Common myeloid progenitor, CD34-positive (primary cell): ENCODE data around the gene CHCHD2.
"Not testable (repeated sequence)": the region's sequence is repeated elsewhere in the genome, so short reads cannot be mapped to it uniquely, and the experiment has no call there.

Experiments used
- CTCF ChIA-PET: fragments of 350-600 bp; sonication (Branson Sonifier 250); formaldehyde crosslinking; loops from one replicate; lab custom pipeline; 2021; ENCODE audit warnings: antibody characterized with exemption; lab: Charles Lee
- POLR2A ChIA-PET: fragments of 350-600 bp; sonication (Branson Sonifier 250); formaldehyde crosslinking; loops from one replicate; lab custom pipeline; 2021; ENCODE audit warnings: antibody characterized with exemption; lab: Charles Lee
- DNase-seq, 3 donors: peaks; one replicate each; pipeline versions ENCODE4 v3.0.0 to v3.0.0-alpha.2; 2013
- H3K27ac ChIP-seq, 2 experiments: 1 replicate in 1 of 2; 2 replicates in 1 of 2; pipeline ENCODE4 v1.7.0; 2013; ENCODE audit warnings: inconsistent platforms in 2 of 2, low read length in 2 of 2, mild to moderate bottlenecking in 2 of 2, low read depth in 1 of 2, moderate library complexity in 1 of 2; ENCODE audit not compliant: severe bottlenecking in 2 of 2, insufficient read depth in 1 of 2, poor library complexity in 1 of 2
- H3K27me3 ChIP-seq, 5 experiments: replicated peaks in 2 of 5; 1 replicate in 3 of 5; 2 replicates in 2 of 5; pipeline versions ENCODE4 v1.6.1 to v1.7.0; 2013; ENCODE audit warnings: low read length in 4 of 5, mild to moderate bottlenecking in 2 of 5, moderate library complexity in 2 of 5, inconsistent platforms in 1 of 5; ENCODE audit not compliant: insufficient read depth in 5 of 5, control insufficient read depth in 4 of 5
- H3K36me3 ChIP-seq, 4 experiments: 1 replicate in 2 of 4; 2 replicates in 2 of 4; pipeline versions ENCODE4 v1.6.1 to v1.7.0; 2013; ENCODE audit warnings: low read length in 3 of 4, control low read depth in 1 of 4, mild to moderate bottlenecking in 1 of 4; ENCODE audit not compliant: control insufficient read depth in 4 of 4, insufficient read depth in 4 of 4
- H3K4me1 ChIP-seq, 4 experiments: 1 replicate in 3 of 4; 2 replicates in 1 of 4; pipeline versions ENCODE4 v1.6.1 to v1.7.1; 2013; ENCODE audit warnings: low read length in 3 of 4, mild to moderate bottlenecking in 3 of 4, control low read depth in 1 of 4, inconsistent platforms in 1 of 4, moderate library complexity in 1 of 4; ENCODE audit not compliant: control insufficient read depth in 4 of 4, insufficient read depth in 4 of 4; ENCODE audit errors: control extremely low read depth in 1 of 4
- H3K4me3 ChIP-seq, 7 experiments: 1 replicate in 4 of 7; 2 replicates in 3 of 7; pipeline versions ENCODE4 v1.5.1 to v1.7.0; 2013; ENCODE audit warnings: mild to moderate bottlenecking in 7 of 7, low read length in 6 of 7, moderate library complexity in 6 of 7, inconsistent platforms in 2 of 7, low read depth in 2 of 7, control low read depth in 1 of 7; ENCODE audit not compliant: insufficient read depth in 4 of 7, control insufficient read depth in 1 of 7; ENCODE audit errors: extremely low read depth in 1 of 7
- H3K9me3 ChIP-seq, 5 experiments: 1 replicate in 4 of 5; 2 replicates in 1 of 5; pipeline versions ENCODE4 v1.6.1 to v1.7.1; 2013; ENCODE audit warnings: low read length in 4 of 5, mild to moderate bottlenecking in 2 of 5, inconsistent platforms in 1 of 5, low read depth in 1 of 5, moderate library complexity in 1 of 5; ENCODE audit not compliant: control insufficient read depth in 4 of 5, insufficient read depth in 2 of 5; ENCODE audit errors: control extremely low read depth in 1 of 5
- WGBS: methylation state at CpG from one replicate; pipeline ENCODE4 v1.1.5; 2013; ENCODE audit not compliant: insufficient coverage; 5-methylcytosine and 5-hydroxymethylcytosine counted together

CHCHD2 gene

GRCh38 chr7:56086761-56087160 is 19.5 kb downstream of the CHCHD2 start:
- DNase-seq, result no peak
- Histone ChIP-seq H3K27me3 (no peaks in the 10 kb centered on the region), H3K4me3 (no peak overlapping the region), H3K4me1 (no peaks in the 10 kb centered on the region), H3K36me3 (peaks cover 0 to 17% (median 12%) of the 10 kb centered on the region in 4 experiments), H3K9me3 (no peaks in the 10 kb centered on the region), H3K27ac (no peak overlapping the region)
- ChIA-PET CTCF (interaction anchor here (1.0 kb wide), 1 partner anchor 9 kb away, joined by 3 read pairs; no protein-coding TSS in a partner anchor), POLR2A (no interaction called here)
- 94% methylated on average over 7 of the region's 7 CpGs for WGBS

- Histone ChIP-seq H3K27ac (no peak overlapping the region), H3K36me3 (peaks cover 0 to 33% (median 26%) of the 10 kb centered on the region in 4 experiments), H3K9me3 (no peaks in the 10 kb centered on the region), H3K4me1 (peaks cover 0 to 10% (median 4%) of the 10 kb centered on the region in 4 experiments), H3K4me3 (no peak overlapping the region), H3K27me3 (no peaks in the 10 kb centered on the region)
- ChIA-PET CTCF (interaction anchor here (0.6 to 1.1 kb wide), 2 partner anchors 9 to 15 kb away, joined by 3 to 6 read pairs; no protein-coding TSS in a partner anchor), POLR2A (no interaction called here)
- 93% methylated on average over 12 of the region's 13 CpGs for WGBS
- DNase-seq, result no peak
These were observed 23.0 kb downstream of the CHCHD2 start for GRCh38 chr7:56083150-56083785.

- Histone ChIP-seq H3K4me1 (peaks cover 0 to 10% (median 4%) of the 10 kb centered on the region in 4 experiments), H3K27me3 (no peaks in the 10 kb centered on the region), H3K36me3 (peaks cover 3 to 41% (median 27%) of the 10 kb centered on the region in 4 experiments), H3K9me3 (no peaks in the 10 kb centered on the region), H3K27ac (no peak overlapping the region), H3K4me3 (no peak overlapping the region)
- WGBS, result 97% methylated on average over 25 of the region's 29 CpGs
- DNase-seq, result no peak
- POLR2A ChIA-PET, result no interaction called here
- CTCF ChIA-PET, result no interaction called here
These were observed 24.5 kb downstream of the CHCHD2 start for GRCh38 chr7:56081626-56082340.

- DNase-seq, CTCF ChIA-PET: not testable (repeated sequence)
- peaks cover 7 to 43% (median 31%) of the 10 kb centered on the region in 4 experiments for H3K36me3 ChIP-seq
These were observed 25.4 kb downstream of the CHCHD2 start for GRCh38 chr7:56080726-56081435.

GRCh38 chr7:56079450-56080185 is 26.7 kb downstream of the CHCHD2 start:
- Histone ChIP-seq H3K4me3 (no peak overlapping the region), H3K4me1 (peaks cover 0 to 10% (median 4%) of the 10 kb centered on the region in 4 experiments), H3K9me3 (no peaks in the 10 kb centered on the region), H3K27me3 (no peaks in the 10 kb centered on the region), H3K36me3 (peaks cover 8 to 45% (median 29%) of the 10 kb centered on the region in 4 experiments), H3K27ac (peak overlapping the region in 1 of 2 experiments; percentile 56)
- WGBS, result 54% methylated on average over 5 of the region's 12 CpGs
- CTCF ChIA-PET, result no interaction called here
- peak in 1 of 3 donors; percentile 31 for DNase-seq
- POLR2A ChIA-PET, result no interaction called here

More at GRCh38 chr7:56080726-56081435, 25.4 kb downstream of the CHCHD2 start:
- H3K27me3 ChIP-seq, POLR2A ChIA-PET, H3K27ac ChIP-seq, H3K9me3 ChIP-seq, H3K4me1 ChIP-seq, H3K4me3 ChIP-seq: not testable (repeated sequence)
- 93% methylated on average over 28 of the region's 28 CpGs for WGBS

GRCh38 chr7:56078196-56078595 is 28.1 kb downstream of the CHCHD2 start:
- DNase-seq, result no peak
- 95% methylated on average over 15 of the region's 16 CpGs for WGBS
- Histone ChIP-seq H3K36me3 (peaks cover 9 to 43% (median 29%) of the 10 kb centered on the region in 4 experiments), H3K27ac (no peak overlapping the region), H3K4me1 (peaks cover 0 to 10% (median 4%) of the 10 kb centered on the region in 4 experiments), H3K9me3 (no peaks in the 10 kb centered on the region), H3K4me3 (no peak overlapping the region), H3K27me3 (no peaks in the 10 kb centered on the region)
- CTCF ChIA-PET, result interaction anchor here (0.8 to 1.9 kb wide), 4 partner anchors 9 to 436 kb away, joined by 3 to 6 read pairs (median 4); no protein-coding TSS in a partner anchor
- POLR2A ChIA-PET, result no interaction called here
